Measurements from ENCODE around the gene UPF3B. TPM values are rescaled to one million over a fixed set of nuclear protein-coding genes. Genes with fewer than 3 reads are reported as not detected.
"Not testable (repeated sequence)": the region's sequence is repeated elsewhere in the genome, so short reads cannot be mapped to it uniquely, and the experiment has no call there.

The UPF3B gene
- total RNA-seq, 1 experiment from 2014 or later = 4.7 TPM

GRCh38 chrX:119826399-119826959 lies 26.3 kb downstream of the UPF3B start:
- DNase-seq (peak; percentile 17), ATAC-seq (peak; percentile 64; the same call in 1 of the 2 replicates)
- Histone ChIP-seq H3K79me2 (ENCODE audit: low read length) (no peaks in the 10 kb centered on the region), H3K27ac (ENCODE audit: low read length) (no peak overlapping the region), H4K20me1 (ENCODE audit: low read length) (no peaks in the 10 kb centered on the region), H3K9me2 (replicated peaks; ENCODE audit: low read length) (no peaks in the 10 kb centered on the region), H3K4me1 (ENCODE audit: insufficient read depth, low read length) (no peaks in the 10 kb centered on the region), H3K27me3 (ENCODE audit: low read length) (no peaks in the 10 kb centered on the region), H3K9me3 (ENCODE audit: low read length) (no peaks in the 10 kb centered on the region), H3K4me2 (ENCODE audit: low read length) (no peak overlapping the region), H3K4me3 (ENCODE audit: low read length) (no peak overlapping the region), H3K9ac (ENCODE audit: low read length) (no peak overlapping the region), H3F3A (ENCODE audit: low read length, unreplicated experiment) (no peaks in the 10 kb centered on the region), H3K36me3 (ENCODE audit: low read depth, low read length) (peaks cover 2% of the 10 kb centered on the region; the same call in 1 of the 2 replicates), H2AFZ (ENCODE audit: low read length) (no peak overlapping the region)
- ChIA-PET POLR2A (ENCODE audit: unreplicated experiment) (interaction anchor here (0.6 kb wide), 1 partner anchor 93 kb away, joined by 4 read pairs; no protein-coding TSS in a partner anchor), CTCF (no interaction called here)
- intact Hi-C loops (cut with micrococcal nuclease) = no loop called here
- no peak for TF ChIP-seq EZH2 (IDR thresholded peaks at IDR 0.05; ENCODE audit: low read length, unreplicated experiment)
- no TSS peak for BruUV-seq (replicated peaks)

- H3F3A ChIP-seq (ENCODE audit: low read length, unreplicated experiment); H3K9me3 ChIP-seq (ENCODE audit: low read length); H3K27ac ChIP-seq (ENCODE audit: low read length); BruUV-seq (replicated peaks); POLR2A ChIA-PET (ENCODE audit: unreplicated experiment); H3K27me3 ChIP-seq (ENCODE audit: low read length); H3K9ac ChIP-seq (ENCODE audit: low read length); H2AFZ ChIP-seq (ENCODE audit: low read length); DNase-seq; ATAC-seq; H3K4me2 ChIP-seq (ENCODE audit: low read length); CTCF ChIA-PET; H3K4me3 ChIP-seq (ENCODE audit: low read length); H3K4me1 ChIP-seq (ENCODE audit: insufficient read depth, low read length); H4K20me1 ChIP-seq (ENCODE audit: low read length); H3K36me3 ChIP-seq (ENCODE audit: low read depth, low read length); intact Hi-C loops (cut with micrococcal nuclease); H3K9me2 ChIP-seq (replicated peaks; ENCODE audit: low read length); H3K79me2 ChIP-seq (ENCODE audit: low read length): not testable (repeated sequence)
Observed at GRCh38 chrX:119824221-119824620, 28.5 kb downstream of the UPF3B start.

GRCh38 chrX:119821703-119822102 lies 31.1 kb downstream of the UPF3B start:
- H3K36me3 ChIP-seq (ENCODE audit: low read depth, low read length); BruUV-seq (replicated peaks); H4K20me1 ChIP-seq (ENCODE audit: low read length); H3K4me3 ChIP-seq (ENCODE audit: low read length); H3K27ac ChIP-seq (ENCODE audit: low read length); H3K4me1 ChIP-seq (ENCODE audit: insufficient read depth, low read length); H2AFZ ChIP-seq (ENCODE audit: low read length); H3K9me2 ChIP-seq (replicated peaks; ENCODE audit: low read length); CTCF ChIA-PET; H3K4me2 ChIP-seq (ENCODE audit: low read length); H3K27me3 ChIP-seq (ENCODE audit: low read length); H3K9me3 ChIP-seq (ENCODE audit: low read length); H3F3A ChIP-seq (ENCODE audit: low read length, unreplicated experiment); H3K9ac ChIP-seq (ENCODE audit: low read length); intact Hi-C loops (cut with micrococcal nuclease); H3K79me2 ChIP-seq (ENCODE audit: low read length): not testable (repeated sequence)
- ATAC-seq (peak; percentile 24; the same call in 1 of the 2 replicates), DNase-seq (peak; percentile 16)
- POLR2A ChIA-PET (ENCODE audit: unreplicated experiment) = interaction anchor here (0.6 kb wide), 1 partner anchor 30 kb away, joined by 5 read pairs; the partner anchor contains the start of gene RPL39

GRCh38 chrX:119817130-119817690 lies 35.6 kb downstream of the UPF3B start:
- H3K4me3 ChIP-seq (ENCODE audit: low read length) = no peak overlapping the region
- H3K9ac ChIP-seq (ENCODE audit: low read length) = no peak overlapping the region
- ChIA-PET POLR2A (ENCODE audit: unreplicated experiment) (no interaction called here), CTCF (no interaction called here)
- H3K9me3 ChIP-seq (ENCODE audit: low read length) = no peaks in the 10 kb centered on the region
- H3K79me2 ChIP-seq (ENCODE audit: low read length) = no peaks in the 10 kb centered on the region
- H3K4me1 ChIP-seq (ENCODE audit: insufficient read depth, low read length) = no peaks in the 10 kb centered on the region
- H3F3A ChIP-seq (ENCODE audit: low read length, unreplicated experiment) = no peaks in the 10 kb centered on the region
- no peak overlapping the region for H3K27ac ChIP-seq (ENCODE audit: low read length)
- H3K9me2 ChIP-seq (replicated peaks; ENCODE audit: low read length) = no peaks in the 10 kb centered on the region
- no peaks in the 10 kb centered on the region for H3K36me3 ChIP-seq (ENCODE audit: low read depth, low read length)
- BruUV-seq (replicated peaks) = no TSS peak
- no peaks in the 10 kb centered on the region for H3K27me3 ChIP-seq (ENCODE audit: low read length)
- H4K20me1 ChIP-seq (ENCODE audit: low read length) = no peaks in the 10 kb centered on the region
- ATAC-seq (no peak), DNase-seq (no peak)
- intact Hi-C loops (cut with micrococcal nuclease) = no loop called here
- no peak overlapping the region for H2AFZ ChIP-seq (ENCODE audit: low read length)
- no peak for TF ChIP-seq EZH2 (IDR thresholded peaks at IDR 0.05; ENCODE audit: low read length, unreplicated experiment)
- no peak for TF ChIP-seq EZH2phosphoT487 (IDR thresholded peaks at IDR 0.05; ENCODE audit: borderline replicate concordance, low read length)
- TF ChIP-seq CTCF (conservative IDR thresholded peaks at IDR 0.05; ENCODE audit: low read depth, low read length) = no peak
- H3K4me2 ChIP-seq (ENCODE audit: low read length) = no peak overlapping the region

All from PC-3 (cell line).